ENCODE results near the gene MARF1.
"Not testable (repeated sequence)": the region's sequence is repeated elsewhere in the genome, so short reads cannot be mapped to it uniquely, and the experiment has no call there.

The MARF1 gene

GRCh38 chr16:15610369-15610871, 32.5 kb downstream of the MARF1 start:
- Histone ChIP-seq H3K36me3 (ENCODE audit: control insufficient read depth in 2 of 2, insufficient read depth in 2 of 2, low read length in 2 of 2) (peaks cover 60 to 70% of the 10 kb centered on the region in 2 donors), H3K27me3 (ENCODE audit: control insufficient read depth in 2 of 2, insufficient read depth in 2 of 2, low read length in 2 of 2) (no peaks in the 10 kb centered on the region), H3K27ac (ENCODE audit: low read depth in 2 of 2, low read length in 2 of 2) (no peak overlapping the region), H3K9me3 (ENCODE audit: control insufficient read depth in 2 of 2, low read length in 2 of 2) (no peaks in the 10 kb centered on the region), H3K9ac (ENCODE audit: low read depth in 1 of 2, low read length in 2 of 2) (no peak overlapping the region), H3K4me1 (ENCODE audit: control insufficient read depth in 2 of 2, insufficient read depth in 2 of 2, low read length in 2 of 2) (peaks cover 0 to 2% of the 10 kb centered on the region in 2 donors), H3K4me3 (ENCODE audit: low read length in 2 of 2) (no peak overlapping the region)

DNA sequence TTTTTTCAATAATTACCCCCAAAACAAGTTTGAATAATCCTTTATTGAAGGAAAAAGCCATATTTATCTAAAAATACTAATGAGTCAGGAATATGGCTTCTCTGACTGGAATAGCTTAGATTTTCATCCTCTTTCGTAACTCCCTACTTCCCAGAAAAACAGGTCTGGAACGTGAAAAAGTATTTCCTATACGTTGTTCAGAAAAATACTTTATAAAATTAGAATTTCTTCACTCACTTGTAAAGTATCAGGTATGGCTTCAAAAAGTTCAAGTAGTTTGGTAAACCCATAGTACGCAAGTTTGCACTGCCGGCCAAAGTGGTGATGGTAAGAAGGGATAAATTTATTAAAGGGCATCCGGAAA, 33.7 kb downstream of the MARF1 start:
- no peak overlapping the region for H3K4me3 ChIP-seq (ENCODE audit: low read length in 2 of 2)
- H3K9me3 ChIP-seq (ENCODE audit: control insufficient read depth in 2 of 2, low read length in 2 of 2): no peaks in the 10 kb centered on the region
- H3K27ac ChIP-seq (ENCODE audit: low read depth in 2 of 2, low read length in 2 of 2): no peak overlapping the region
- H3K9ac ChIP-seq (ENCODE audit: low read depth in 1 of 2, low read length in 2 of 2): no peak overlapping the region
- peaks cover 0 to 2% of the 10 kb centered on the region in 2 donors for H3K4me1 ChIP-seq (ENCODE audit: control insufficient read depth in 2 of 2, insufficient read depth in 2 of 2, low read length in 2 of 2)
- H3K36me3 ChIP-seq (ENCODE audit: control insufficient read depth in 2 of 2, insufficient read depth in 2 of 2, low read length in 2 of 2): peaks cover 65 to 81% of the 10 kb centered on the region in 2 donors
- no peaks in the 10 kb centered on the region for H3K27me3 ChIP-seq (ENCODE audit: control insufficient read depth in 2 of 2, insufficient read depth in 2 of 2, low read length in 2 of 2)

- Histone ChIP-seq H3K36me3 (ENCODE audit: control insufficient read depth in 2 of 2, insufficient read depth in 2 of 2, low read length in 2 of 2) (peaks cover 68 to 84% of the 10 kb centered on the region in 2 donors), H3K9ac (ENCODE audit: low read depth in 1 of 2, low read length in 2 of 2) (no peak overlapping the region)
Measured at GRCh38 chr16:15608398-15609285, 34.3 kb downstream of the MARF1 start.

GRCh38 chr16:15607700-15608396, 35.1 kb downstream of the MARF1 start:
- H3K36me3 ChIP-seq (ENCODE audit: control insufficient read depth in 2 of 2, insufficient read depth in 2 of 2, low read length in 2 of 2): peaks cover 65 to 88% of the 10 kb centered on the region in 2 donors
- no peak overlapping the region for H3K4me3 ChIP-seq (ENCODE audit: low read length in 2 of 2)
- no peaks in the 10 kb centered on the region for H3K9me3 ChIP-seq (ENCODE audit: control insufficient read depth in 2 of 2, low read length in 2 of 2)
- no peak overlapping the region for H3K27ac ChIP-seq (ENCODE audit: low read depth in 2 of 2, low read length in 2 of 2)
- H3K27me3 ChIP-seq (ENCODE audit: control insufficient read depth in 2 of 2, insufficient read depth in 2 of 2, low read length in 2 of 2): no peaks in the 10 kb centered on the region
- no peak overlapping the region for H3K9ac ChIP-seq (ENCODE audit: low read depth in 1 of 2, low read length in 2 of 2)
- peaks cover 0 to 2% of the 10 kb centered on the region in 2 donors for H3K4me1 ChIP-seq (ENCODE audit: control insufficient read depth in 2 of 2, insufficient read depth in 2 of 2, low read length in 2 of 2)

More at GRCh38 chr16:15608398-15609285, 34.3 kb downstream of the MARF1 start:
- Histone ChIP-seq H3K4me3 (ENCODE audit: low read length in 2 of 2) (no peak overlapping the region), H3K27me3 (ENCODE audit: control insufficient read depth in 2 of 2, insufficient read depth in 2 of 2, low read length in 2 of 2) (no peaks in the 10 kb centered on the region), H3K27ac (ENCODE audit: low read depth in 2 of 2, low read length in 2 of 2) (no peak overlapping the region), H3K9me3 (ENCODE audit: control insufficient read depth in 2 of 2, low read length in 2 of 2) (no peaks in the 10 kb centered on the region), H3K4me1 (ENCODE audit: control insufficient read depth in 2 of 2, insufficient read depth in 2 of 2, low read length in 2 of 2) (peaks cover 0 to 2% of the 10 kb centered on the region in 2 donors)

DNA sequence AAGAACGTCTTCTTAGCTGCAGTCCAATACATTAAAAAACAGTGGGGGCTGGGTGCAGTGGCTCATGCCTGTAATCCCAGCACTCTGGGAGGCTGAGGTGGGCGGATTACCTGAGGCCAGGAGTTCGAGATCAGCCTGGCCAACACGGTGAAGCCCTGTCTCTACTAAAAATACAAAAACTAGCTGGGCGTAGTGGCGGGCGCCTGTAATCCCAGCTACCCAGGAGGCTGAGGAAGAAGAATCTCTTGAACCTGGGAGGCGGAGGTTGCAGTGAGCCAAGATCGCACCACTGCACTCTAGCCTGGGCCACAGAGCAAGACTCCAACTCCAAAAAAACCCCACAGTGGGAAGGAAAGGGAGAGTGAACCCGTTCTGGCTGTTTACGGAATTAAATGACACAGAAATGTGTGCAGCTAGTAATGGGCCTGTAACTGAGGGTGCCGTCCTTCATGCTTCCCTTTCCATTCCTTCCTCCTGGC, 35.7 kb downstream of the MARF1 start:
- H3K27me3 ChIP-seq (ENCODE audit: control insufficient read depth in 2 of 2, insufficient read depth in 2 of 2, low read length in 2 of 2); H3K9ac ChIP-seq (ENCODE audit: low read depth in 1 of 2, low read length in 2 of 2); H3K27ac ChIP-seq (ENCODE audit: low read depth in 2 of 2, low read length in 2 of 2); H3K4me1 ChIP-seq (ENCODE audit: control insufficient read depth in 2 of 2, insufficient read depth in 2 of 2, low read length in 2 of 2); H3K9me3 ChIP-seq (ENCODE audit: control insufficient read depth in 2 of 2, low read length in 2 of 2); H3K4me3 ChIP-seq (ENCODE audit: low read length in 2 of 2): not testable (repeated sequence)
- peaks cover 65 to 88% of the 10 kb centered on the region in 2 donors for H3K36me3 ChIP-seq (ENCODE audit: control insufficient read depth in 2 of 2, insufficient read depth in 2 of 2, low read length in 2 of 2)

GRCh38 chr16:15606518-15607220, 36.3 kb downstream of the MARF1 start:
- H3K9ac ChIP-seq (ENCODE audit: low read depth in 1 of 2, low read length in 2 of 2): peak overlapping the region in 1 of 2 donors; percentile 22
- peaks cover 65 to 88% of the 10 kb centered on the region in 2 donors for H3K36me3 ChIP-seq (ENCODE audit: control insufficient read depth in 2 of 2, insufficient read depth in 2 of 2, low read length in 2 of 2)
- H3K27ac ChIP-seq (ENCODE audit: low read depth in 2 of 2, low read length in 2 of 2): peak overlapping the region in 1 of 2 donors; percentile 31

GRCh38 chr16:15605839-15606517, 37.0 kb downstream of the MARF1 start:
- Histone ChIP-seq H3K9ac (ENCODE audit: low read depth in 1 of 2, low read length in 2 of 2) (no peak overlapping the region), H3K4me1 (ENCODE audit: control insufficient read depth in 2 of 2, insufficient read depth in 2 of 2, low read length in 2 of 2) (peaks cover 0 to 2% of the 10 kb centered on the region in 2 donors), H3K27me3 (ENCODE audit: control insufficient read depth in 2 of 2, insufficient read depth in 2 of 2, low read length in 2 of 2) (no peaks in the 10 kb centered on the region), H3K27ac (ENCODE audit: low read depth in 2 of 2, low read length in 2 of 2) (peak overlapping the region in 1 of 2 donors; percentile 31), H3K9me3 (ENCODE audit: control insufficient read depth in 2 of 2, low read length in 2 of 2) (no peaks in the 10 kb centered on the region), H3K36me3 (ENCODE audit: control insufficient read depth in 2 of 2, insufficient read depth in 2 of 2, low read length in 2 of 2) (peaks cover 69 to 92% of the 10 kb centered on the region in 2 donors), H3K4me3 (ENCODE audit: low read length in 2 of 2) (no peak overlapping the region)

More at GRCh38 chr16:15606518-15607220, 36.3 kb downstream of the MARF1 start:
- H3K4me1 ChIP-seq (ENCODE audit: control insufficient read depth in 2 of 2, insufficient read depth in 2 of 2, low read length in 2 of 2): peaks cover 0 to 2% of the 10 kb centered on the region in 2 donors
- no peaks in the 10 kb centered on the region for H3K9me3 ChIP-seq (ENCODE audit: control insufficient read depth in 2 of 2, low read length in 2 of 2)
- H3K27me3 ChIP-seq (ENCODE audit: control insufficient read depth in 2 of 2, insufficient read depth in 2 of 2, low read length in 2 of 2): no peaks in the 10 kb centered on the region
- no peak overlapping the region for H3K4me3 ChIP-seq (ENCODE audit: low read length in 2 of 2)

DNA sequence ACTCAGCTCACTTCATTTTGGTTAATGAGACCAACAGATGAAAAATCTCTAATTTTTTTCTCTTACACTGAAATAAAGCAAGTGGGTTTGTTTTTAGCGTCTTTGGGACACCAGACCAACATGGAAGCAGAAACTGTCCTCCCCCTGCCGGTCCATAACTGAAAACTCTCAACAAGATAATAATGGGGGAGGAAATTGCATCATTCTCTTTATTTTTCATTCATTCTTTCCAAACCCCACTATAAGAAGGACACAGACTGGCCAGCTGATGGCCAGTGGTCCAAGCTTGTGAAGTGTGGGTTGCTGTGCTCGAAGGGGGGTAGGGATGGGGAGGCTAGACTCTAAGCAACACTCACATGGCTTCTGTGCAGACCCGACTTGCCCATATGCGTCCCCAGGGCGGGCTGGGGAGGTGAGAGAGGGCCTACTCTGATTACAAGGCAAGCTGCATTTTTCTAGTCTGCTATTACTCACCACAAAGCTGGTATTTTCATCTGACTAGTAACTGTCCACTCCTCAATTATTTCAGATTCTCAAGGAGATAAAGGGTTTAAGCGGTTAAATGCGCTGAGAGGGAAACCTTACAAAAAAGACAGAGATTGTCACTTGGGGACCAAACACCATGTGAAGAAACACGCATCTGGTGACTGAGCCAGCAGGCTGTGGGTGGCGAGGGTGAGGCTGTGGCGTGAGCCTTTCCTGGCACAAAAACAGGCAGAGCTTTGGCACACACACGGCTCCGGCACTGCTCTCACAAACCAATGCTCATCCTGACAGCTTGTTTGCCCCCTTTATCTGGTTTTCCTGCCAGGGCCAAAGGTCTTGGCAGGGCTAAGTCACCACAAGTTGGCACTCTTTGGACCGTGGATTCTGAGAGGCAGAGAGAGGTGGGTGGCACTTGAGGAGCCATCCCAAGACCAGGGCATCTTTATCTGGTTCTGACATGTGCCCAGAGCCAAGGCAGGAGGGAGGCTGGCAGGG, 38.2 kb downstream of the MARF1 start:
- no peak overlapping the region for H3K9ac ChIP-seq (ENCODE audit: low read depth in 1 of 2, low read length in 2 of 2)
- H3K27ac ChIP-seq (ENCODE audit: low read depth in 2 of 2, low read length in 2 of 2): no peak overlapping the region

More for the DNA sequence above, 38.2 kb downstream of the MARF1 start:
- peaks cover 72 to 91% of the 10 kb centered on the region in 2 donors for H3K36me3 ChIP-seq (ENCODE audit: control insufficient read depth in 2 of 2, insufficient read depth in 2 of 2, low read length in 2 of 2)
- H3K4me3 ChIP-seq (ENCODE audit: low read length in 2 of 2): no peak overlapping the region
- H3K4me1 ChIP-seq (ENCODE audit: control insufficient read depth in 2 of 2, insufficient read depth in 2 of 2, low read length in 2 of 2): peaks cover 0 to 2% of the 10 kb centered on the region in 2 donors
- H3K9me3 ChIP-seq (ENCODE audit: control insufficient read depth in 2 of 2, low read length in 2 of 2): no peaks in the 10 kb centered on the region
- no peaks in the 10 kb centered on the region for H3K27me3 ChIP-seq (ENCODE audit: control insufficient read depth in 2 of 2, insufficient read depth in 2 of 2, low read length in 2 of 2)

All from mucosa of rectum (tissue), 2 donors.